DND-41 (cell line): Measurements from ENCODE around the gene RAPGEF2.

ENCODE experiments used
- EZH2 ChIP-seq: IDR thresholded peaks from 3 replicates; pipeline ENCODE4 v1.6.1; 2012; ENCODE audit warnings: borderline replicate concordance, low read depth, mild to moderate bottlenecking, moderate library complexity, low read length, inconsistent platforms; ENCODE audit not compliant: severe bottlenecking
- TF ChIP-seq, protein P1 (sequence below): IDR thresholded peaks from 2 replicates; pipeline ENCODE4 v1.5.1; 2012; ENCODE audit warnings: borderline replicate concordance, low read length, moderate library complexity, mild to moderate bottlenecking; ENCODE audit not compliant: poor library complexity, severe bottlenecking; ENCODE audit errors: extremely low read depth

DNA sequence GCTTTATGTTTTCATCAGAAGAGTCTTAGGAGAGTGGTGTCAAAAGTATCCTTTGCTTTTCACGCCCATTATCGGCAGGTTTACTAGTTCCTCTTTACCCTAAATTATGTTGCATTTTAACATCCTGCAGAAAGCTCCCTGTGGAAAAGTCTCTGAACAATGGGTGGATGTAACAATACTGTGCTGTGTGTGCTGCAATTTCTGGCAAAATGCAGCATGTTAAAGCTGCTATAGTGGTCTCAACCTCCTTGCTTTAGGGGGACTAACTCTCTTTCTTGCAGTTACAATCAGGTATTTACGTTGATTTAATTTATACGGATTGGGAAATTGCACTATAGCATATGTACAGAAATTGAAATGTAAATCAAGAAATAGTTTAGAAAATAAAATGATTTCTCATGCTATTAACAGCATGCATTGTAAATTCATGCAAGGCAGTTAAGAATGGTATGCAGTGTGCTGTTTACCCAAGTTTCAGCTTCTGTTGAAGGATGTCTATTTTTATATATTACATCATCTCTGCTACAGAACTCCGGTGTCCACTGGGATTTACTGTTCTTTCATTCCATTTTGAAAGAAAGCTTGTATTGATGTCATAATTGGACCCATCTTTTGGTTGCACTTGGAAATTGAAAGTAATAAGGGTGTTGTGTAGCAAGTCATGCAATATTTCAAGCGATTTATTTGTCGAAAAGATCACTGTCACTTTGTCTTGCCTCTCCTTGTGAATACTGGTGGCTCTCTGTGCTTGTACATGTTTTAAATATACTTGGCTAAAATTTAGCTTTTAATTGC, 145.7 kb downstream of the RAPGEF2 start:
- TF ChIP-seq, protein P1, sequence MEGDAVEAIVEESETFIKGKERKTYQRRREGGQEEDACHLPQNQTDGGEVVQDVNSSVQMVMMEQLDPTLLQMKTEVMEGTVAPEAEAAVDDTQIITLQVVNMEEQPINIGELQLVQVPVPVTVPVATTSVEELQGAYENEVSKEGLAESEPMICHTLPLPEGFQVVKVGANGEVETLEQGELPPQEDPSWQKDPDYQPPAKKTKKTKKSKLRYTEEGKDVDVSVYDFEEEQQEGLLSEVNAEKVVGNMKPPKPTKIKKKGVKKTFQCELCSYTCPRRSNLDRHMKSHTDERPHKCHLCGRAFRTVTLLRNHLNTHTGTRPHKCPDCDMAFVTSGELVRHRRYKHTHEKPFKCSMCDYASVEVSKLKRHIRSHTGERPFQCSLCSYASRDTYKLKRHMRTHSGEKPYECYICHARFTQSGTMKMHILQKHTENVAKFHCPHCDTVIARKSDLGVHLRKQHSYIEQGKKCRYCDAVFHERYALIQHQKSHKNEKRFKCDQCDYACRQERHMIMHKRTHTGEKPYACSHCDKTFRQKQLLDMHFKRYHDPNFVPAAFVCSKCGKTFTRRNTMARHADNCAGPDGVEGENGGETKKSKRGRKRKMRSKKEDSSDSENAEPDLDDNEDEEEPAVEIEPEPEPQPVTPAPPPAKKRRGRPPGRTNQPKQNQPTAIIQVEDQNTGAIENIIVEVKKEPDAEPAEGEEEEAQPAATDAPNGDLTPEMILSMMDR: no peak
- TF ChIP-seq EZH2: no peak
